NCI-H226 (cell line): ENCODE results near the gene COQ10A.

Source experiments
- DNase-seq: peaks from one replicate; pipeline ENCODE4 v3.0.0-alpha.2; 2015

Gene COQ10A

GRCh38 chr12:56266693-56267442 lies at the start of gene COQ10A:
COQ10A (plus strand) TSS chr12:56266942; CDS start chr12:56267119, 177 bp downstream.
- DNase-seq: peak; percentile 77

- DNase-seq: no peak
Observed at GRCh38 chr12:56219840-56220239, 46.9 kb upstream of the COQ10A start.

DNA sequence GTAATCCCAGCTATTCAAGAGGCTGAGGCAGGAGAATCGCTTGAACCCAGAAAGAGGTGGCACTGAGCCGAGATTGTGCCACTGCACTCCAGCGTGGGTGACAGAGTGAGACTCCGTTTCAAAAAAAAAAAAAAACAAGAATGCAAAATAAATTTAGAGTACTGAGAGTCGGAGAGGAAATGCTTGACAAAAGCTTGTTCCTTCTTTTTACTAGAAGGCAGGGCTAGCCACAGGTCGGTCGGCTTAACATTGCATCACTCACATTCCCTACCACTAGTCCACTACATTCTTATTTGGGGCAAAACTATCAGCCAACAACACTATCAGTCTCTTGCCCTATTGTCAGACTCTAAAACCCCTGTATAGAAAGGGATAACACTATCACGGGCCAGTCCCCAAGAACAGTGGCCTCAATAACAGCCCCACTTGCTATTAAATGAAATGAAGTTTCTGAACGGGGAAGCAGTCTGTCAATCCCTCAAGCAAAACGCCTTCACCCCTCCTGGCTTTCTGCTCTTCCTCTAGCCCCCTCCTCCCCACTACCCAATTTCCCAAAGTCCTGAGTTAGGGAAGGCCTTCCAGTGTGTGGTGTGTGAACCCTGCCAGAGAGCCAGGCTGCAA lies 46.0 kb upstream of the COQ10A start:
- peak; percentile 36 for DNase-seq

GRCh38 chr12:56221232-56221756 lies 45.4 kb upstream of the COQ10A start:
- peak; percentile 61 for DNase-seq

GRCh38 chr12:56221757-56222530 lies 44.8 kb upstream of the COQ10A start, which contains the start of gene RNF41:
RNF41 (minus strand) TSS chr12:56221922; CDS start chr12:56214047, 7,875 bp downstream.
- peak; percentile 99 for DNase-seq

GRCh38 chr12:56222531-56222895 lies 44.2 kb upstream of the COQ10A start:
- DNase-seq: no peak

DNA sequence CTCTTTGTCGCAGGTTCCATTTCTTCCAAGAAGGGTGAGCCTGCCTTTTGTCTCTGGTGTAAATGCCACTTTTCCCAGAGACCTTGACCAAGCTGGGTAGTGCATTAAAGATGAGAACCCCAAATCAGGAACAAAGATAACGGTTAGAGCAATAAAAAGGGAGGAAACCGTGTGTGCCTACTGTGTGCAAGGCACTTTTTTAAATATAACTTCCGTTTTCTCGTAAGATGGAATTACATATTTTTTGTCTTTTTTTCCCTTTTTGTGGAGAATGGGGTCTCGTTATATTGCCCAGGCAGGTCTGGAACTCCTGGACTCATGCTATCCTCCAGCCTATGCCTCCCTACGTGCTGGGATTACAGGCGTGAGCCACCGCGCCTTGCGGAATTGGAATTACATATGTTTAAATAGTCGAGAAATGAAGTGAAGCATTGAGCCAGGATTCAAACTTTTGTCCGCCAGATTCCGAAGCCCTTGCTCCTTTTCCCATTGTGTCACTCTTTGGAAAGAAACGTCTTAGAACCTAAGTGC lies 43.1 kb upstream of the COQ10A start:
- no peak for DNase-seq

DNA sequence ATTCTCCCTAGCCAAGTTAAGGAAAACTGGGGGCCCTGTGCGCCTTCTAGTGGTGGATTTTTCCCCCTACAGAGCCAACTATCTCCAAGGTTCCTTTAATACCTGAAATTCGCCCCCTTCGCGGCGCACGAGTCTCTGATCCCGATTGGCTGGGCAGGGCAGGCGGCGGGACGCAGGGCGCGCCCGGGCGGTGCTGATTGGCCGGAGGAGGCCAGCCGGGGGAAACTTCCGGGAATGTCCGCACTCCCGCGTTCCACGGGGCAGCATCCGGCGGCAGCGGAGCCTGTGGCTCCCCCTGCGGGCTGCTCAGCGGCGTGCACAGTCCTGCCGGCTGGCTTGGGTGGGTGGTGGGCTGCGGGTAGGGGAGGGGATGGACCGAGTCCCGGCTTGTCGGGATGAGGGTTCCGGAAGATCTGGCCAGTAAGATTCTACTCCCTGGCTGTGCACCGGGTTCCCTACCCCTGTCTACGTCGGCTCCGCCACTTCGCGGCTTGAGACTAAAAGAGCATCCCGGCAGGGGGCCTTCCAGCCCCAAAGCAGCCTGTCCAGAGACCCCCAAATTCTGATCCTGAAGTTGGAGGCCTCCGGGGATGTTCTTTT lies 42.5 kb upstream of the COQ10A start, which contains the start of gene NABP2:
TSS of gene NABP2 (plus strand) at position 241 of the 600 bp plus-strand sequence. CDS start 515 bp downstream, outside the sequence.
- DNase-seq: peak; percentile 99

GRCh38 chr12:56224954-56225353 lies 41.8 kb upstream of the COQ10A start:
- DNase-seq: no peak

GRCh38 chr12:56229082-56229481 lies 37.7 kb upstream of the COQ10A start:
- no peak for DNase-seq

- DNase-seq: no peak
Observed at GRCh38 chr12:56229916-56230431, 36.8 kb upstream of the COQ10A start, which contains the start of gene SLC39A5. SLC39A5 (plus strand) TSS chr12:56230051; CDS start chr12:56231275, 1,224 bp downstream.

GRCh38 chr12:56230432-56231183 lies 36.1 kb upstream of the COQ10A start:
- DNase-seq: no peak

DNA sequence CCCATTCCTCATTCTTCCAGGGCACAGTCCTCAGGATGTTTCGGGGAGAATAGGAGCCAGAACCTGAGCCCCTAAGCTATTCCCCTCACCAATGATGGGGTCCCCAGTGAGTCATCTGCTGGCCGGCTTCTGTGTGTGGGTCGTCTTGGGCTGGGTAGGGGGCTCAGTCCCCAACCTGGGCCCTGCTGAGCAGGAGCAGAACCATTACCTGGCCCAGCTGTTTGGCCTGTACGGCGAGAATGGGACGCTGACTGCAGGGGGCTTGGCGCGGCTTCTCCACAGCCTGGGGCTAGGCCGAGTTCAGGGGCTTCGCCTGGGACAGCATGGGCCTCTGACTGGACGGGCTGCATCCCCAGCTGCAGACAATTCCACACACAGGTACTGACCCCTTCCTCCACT lies 35.6 kb upstream of the COQ10A start:
- no peak for DNase-seq

GRCh38 chr12:56234746-56235436 lies 31.9 kb upstream of the COQ10A start:
- no peak for DNase-seq

GRCh38 chr12:56236091-56236490 lies 30.7 kb upstream of the COQ10A start:
- DNase-seq: no peak

DNA sequence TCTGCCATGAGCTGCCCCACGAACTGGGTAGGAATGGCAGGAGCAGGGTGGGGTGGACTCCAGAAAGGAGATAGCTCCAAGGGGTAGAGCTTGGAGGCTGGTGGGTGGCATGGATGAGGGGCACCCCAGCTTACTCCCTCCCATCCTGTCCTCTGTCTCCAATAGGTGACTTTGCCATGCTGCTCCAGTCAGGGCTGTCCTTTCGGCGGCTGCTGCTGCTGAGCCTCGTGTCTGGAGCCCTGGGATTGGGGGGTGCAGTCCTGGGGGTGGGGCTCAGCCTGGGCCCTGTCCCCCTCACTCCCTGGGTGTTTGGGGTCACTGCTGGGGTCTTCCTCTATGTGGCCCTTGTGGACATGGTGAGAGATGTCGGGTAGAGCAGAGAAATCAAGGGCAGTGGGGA lies 29.8 kb upstream of the COQ10A start:
- DNase-seq: no peak

DNA sequence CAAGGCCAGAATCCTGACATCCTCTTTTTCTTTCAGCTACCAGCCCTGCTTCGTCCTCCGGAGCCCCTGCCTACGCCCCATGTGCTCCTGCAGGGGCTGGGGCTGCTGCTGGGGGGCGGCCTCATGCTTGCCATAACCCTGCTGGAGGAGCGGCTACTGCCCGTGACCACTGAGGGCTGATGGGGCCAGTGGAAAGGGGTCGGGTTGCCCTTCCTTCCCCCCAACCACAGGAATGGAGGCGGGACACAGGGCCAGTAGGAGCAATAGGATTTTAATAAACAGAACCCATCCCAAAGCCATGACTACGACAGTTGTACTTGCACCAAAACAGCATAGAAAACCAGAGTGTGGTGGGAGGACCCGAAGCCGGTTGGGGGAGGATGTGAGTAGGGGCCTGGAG lies 29.2 kb upstream of the COQ10A start:
- no peak for DNase-seq

DNA sequence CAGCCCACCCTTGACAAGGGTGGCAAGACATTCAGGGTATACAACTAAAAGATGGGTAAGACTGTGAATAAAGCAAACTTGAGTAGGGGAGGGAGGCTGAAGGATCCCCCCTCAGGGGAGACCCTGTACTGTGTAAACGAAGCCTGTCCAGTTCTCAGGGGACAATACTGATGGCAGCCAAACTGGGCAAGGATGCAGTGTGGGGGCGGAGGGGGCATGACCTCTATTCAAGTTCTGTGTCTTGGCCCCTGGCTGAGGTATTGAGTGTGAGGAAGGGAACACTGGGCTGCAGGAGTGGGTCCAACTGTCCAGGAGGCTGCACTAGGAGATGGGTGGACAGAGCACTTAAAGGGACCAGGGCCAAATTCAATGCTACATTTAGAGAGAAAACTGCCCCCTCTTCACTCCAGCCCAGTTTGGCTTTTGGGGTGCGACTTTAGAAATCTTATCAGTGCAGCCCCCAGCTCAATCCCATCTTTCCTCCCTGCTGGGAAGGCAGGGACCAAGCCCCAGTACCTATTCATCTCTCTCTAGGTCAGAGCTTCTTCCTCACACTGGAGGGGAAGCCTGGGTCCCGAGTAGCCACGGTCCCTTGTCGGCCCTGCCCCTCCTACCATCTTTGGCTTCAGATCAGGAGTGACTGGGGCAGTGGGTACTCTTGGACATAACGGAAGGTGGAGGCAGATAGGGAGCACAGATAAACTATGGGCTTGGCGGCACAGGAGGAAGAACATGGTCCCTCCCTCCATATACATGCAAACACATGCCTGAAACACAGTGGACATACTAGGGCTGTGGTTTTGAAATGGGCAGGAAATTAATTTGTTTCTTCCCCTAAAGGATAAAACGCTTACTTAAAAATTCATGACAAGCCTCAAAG lies 25.1 kb upstream of the COQ10A start:
- DNase-seq: no peak

- no peak for DNase-seq
Observed at GRCh38 chr12:56242986-56243385, 23.8 kb upstream of the COQ10A start.

DNA sequence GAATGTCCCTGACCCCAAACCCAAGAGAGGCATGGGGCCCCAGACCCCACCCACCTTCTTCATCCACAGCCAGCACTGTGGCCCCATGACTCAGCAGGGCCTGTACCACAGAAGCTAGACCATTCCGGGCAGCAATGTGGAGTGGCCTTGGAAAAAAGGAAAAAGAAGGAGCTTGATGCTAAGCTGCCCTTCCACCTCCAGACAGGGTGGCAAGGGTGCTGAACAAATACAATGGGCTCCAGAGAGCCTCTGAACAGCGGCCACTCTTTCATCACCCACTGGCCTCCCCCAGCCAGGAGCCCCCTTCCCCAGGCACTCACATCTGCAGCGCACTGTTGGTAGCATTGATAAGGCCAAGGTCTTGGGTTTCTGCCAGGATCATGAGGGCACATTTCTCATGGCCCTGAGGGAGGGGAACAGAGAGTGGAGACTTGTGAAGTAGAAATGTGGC lies 23.0 kb upstream of the COQ10A start:
- no peak for DNase-seq
